Chondrocyte (in vitro differentiated cells): ENCODE results near the gene CEP128. TPM values are rescaled to one million over a fixed set of nuclear protein-coding genes. Genes with fewer than 3 reads are reported as not detected.
A peak's percentile ranks its signal among the peaks of the same experiment; 100 is the strongest.

Experiments
- DNase-seq: peaks from one replicate; pipeline ENCODE4 v3.0.0; 2021; ENCODE audit warnings: mixed read lengths, low spot score
- H3K27ac Mint-ChIP-seq: one replicate; pipeline ENCODE4 v1.8.0; 2021; ENCODE audit warnings: mild to moderate bottlenecking, moderate library complexity, mixed read lengths; ENCODE audit not compliant: unreplicated experiment
- H3K27me3 Mint-ChIP-seq: 2 replicates; pipeline ENCODE4 v1.8.0; 2021; ENCODE audit warnings: low read depth, mixed read lengths
- H3K36me3 Mint-ChIP-seq: 2 replicates; pipeline ENCODE4 v1.8.0; 2021; ENCODE audit warnings: low read depth, mixed read lengths
- H3K4me1 Mint-ChIP-seq: 2 replicates; pipeline ENCODE4 v1.8.0; 2021; ENCODE audit warnings: low read depth, mild to moderate bottlenecking, mixed read lengths
- H3K4me3 Mint-ChIP-seq: one replicate; pipeline ENCODE4 v1.8.0; 2021; ENCODE audit warnings: mild to moderate bottlenecking, moderate library complexity, mixed read lengths; ENCODE audit not compliant: unreplicated experiment
- H3K9me3 Mint-ChIP-seq: 2 replicates; pipeline ENCODE4 v1.8.0; 2021; ENCODE audit warnings: low read depth, mixed read lengths
- CTCF ChIP-seq: fragments of 200-600 bp; sonication (generic); IDR thresholded peaks from 2 replicates; pipeline ENCODE4 v1.5.0; 2021; ENCODE audit warnings: antibody characterized with exemption, mild to moderate bottlenecking, moderate library complexity
- total RNA-seq: library from RNA; stranded (reverse); gene quantifications from 3 replicates; pipeline ENCODE4 v1.2.1, GENCODE V29; 2021

The CEP128 gene
- total RNA-seq, 1 donor from 2014 or later, result 3.5 TPM

GRCh38 chr14:80615831-80616230 lies 325.7 kb downstream of the CEP128 start:
- no peak for TF ChIP-seq CTCF
- Mint-ChIP-seq H3K4me1 (peaks cover 2% of the 10 kb centered on the region), H3K9me3 (peaks cover 3% of the 10 kb centered on the region), H3K36me3 (no peaks in the 10 kb centered on the region), H3K27me3 (no peaks in the 10 kb centered on the region), H3K4me3 (no peak overlapping the region), H3K27ac (no peak overlapping the region)
- DNase-seq, result no peak

GRCh38 chr14:80609055-80609454 lies 332.5 kb downstream of the CEP128 start:
- Mint-ChIP-seq H3K27me3 (no peaks in the 10 kb centered on the region), H3K9me3 (no peaks in the 10 kb centered on the region), H3K4me3 (no peak overlapping the region), H3K27ac (no peak overlapping the region), H3K4me1 (peaks cover 40% of the 10 kb centered on the region), H3K36me3 (no peaks in the 10 kb centered on the region)
- DNase-seq, result no peak
- no peak for TF ChIP-seq CTCF

GRCh38 chr14:80608563-80608962 lies 333.0 kb downstream of the CEP128 start:
- Mint-ChIP-seq H3K27me3 (no peaks in the 10 kb centered on the region), H3K4me3 (no peak overlapping the region), H3K4me1 (peaks cover 40% of the 10 kb centered on the region), H3K9me3 (no peaks in the 10 kb centered on the region), H3K36me3 (no peaks in the 10 kb centered on the region), H3K27ac (no peak overlapping the region)
- TF ChIP-seq CTCF, result no peak
- no peak for DNase-seq

GRCh38 chr14:80607430-80608190 lies 333.9 kb downstream of the CEP128 start:
- Mint-ChIP-seq H3K27ac (no peak overlapping the region), H3K4me1 (peaks cover 40% of the 10 kb centered on the region), H3K4me3 (no peak overlapping the region), H3K27me3 (no peaks in the 10 kb centered on the region), H3K36me3 (no peaks in the 10 kb centered on the region), H3K9me3 (no peaks in the 10 kb centered on the region)
- TF ChIP-seq CTCF, result no peak
- no peak for DNase-seq

- peaks cover 40% of the 10 kb centered on the region for H3K4me1 Mint-ChIP-seq
- DNase-seq, result no peak
- no peaks in the 10 kb centered on the region for H3K36me3 Mint-ChIP-seq
- H3K27me3 Mint-ChIP-seq, result no peaks in the 10 kb centered on the region
- H3K4me3 Mint-ChIP-seq, result no peak overlapping the region
- H3K9me3 Mint-ChIP-seq, result no peaks in the 10 kb centered on the region
- peak overlapping the region; percentile 0 for H3K27ac Mint-ChIP-seq
- no peak for TF ChIP-seq CTCF
Observed at GRCh38 chr14:80606347-80606772, 335.2 kb downstream of the CEP128 start.
